Stimulated activated effector memory CD8-positive, alpha-beta T cell treated with anti-CD3 and anti-CD28 coated beads, Interleukin-12 subunit alpha, Interleukin-12 subunit beta, amount 100 ng/mL, for 72 hours (primary cell): ENCODE measurements around the gene HGS.
"Not testable (repeated sequence)": the region's sequence is repeated elsewhere in the genome, so short reads cannot be mapped to it uniquely, and the experiment has no call there.

Experiments used
- ATAC-seq: fragments of 150-1000 bp; cut with Tn5 transposase; 2 replicates; pipeline ENCODE4 v1.10.0; 2021
- DNase-seq, 2 donors: peaks; one replicate each; pipeline ENCODE4 v3.0.0; 2021 to 2022; ENCODE audit warnings: low spot score in 2 of 2
- H3K27ac Mint-ChIP-seq: one replicate; pipeline ENCODE4 v1.8.0; 2022; ENCODE audit warnings: mild to moderate bottlenecking, mixed read lengths
- H3K36me3 Mint-ChIP-seq: one replicate; pipeline ENCODE4 v1.8.0; 2022; ENCODE audit warnings: mild to moderate bottlenecking, mixed read lengths
- H3K4me1 Mint-ChIP-seq: one replicate; pipeline ENCODE4 v1.8.0; 2022; ENCODE audit warnings: mixed read lengths
- H3K4me3 Mint-ChIP-seq: one replicate; pipeline ENCODE4 v1.8.0; 2022; ENCODE audit warnings: mild to moderate bottlenecking, mixed read lengths
- H3K9me3 Mint-ChIP-seq: one replicate; pipeline ENCODE4 v1.8.0; 2022; ENCODE audit warnings: mixed read lengths

HGS gene

DNA sequence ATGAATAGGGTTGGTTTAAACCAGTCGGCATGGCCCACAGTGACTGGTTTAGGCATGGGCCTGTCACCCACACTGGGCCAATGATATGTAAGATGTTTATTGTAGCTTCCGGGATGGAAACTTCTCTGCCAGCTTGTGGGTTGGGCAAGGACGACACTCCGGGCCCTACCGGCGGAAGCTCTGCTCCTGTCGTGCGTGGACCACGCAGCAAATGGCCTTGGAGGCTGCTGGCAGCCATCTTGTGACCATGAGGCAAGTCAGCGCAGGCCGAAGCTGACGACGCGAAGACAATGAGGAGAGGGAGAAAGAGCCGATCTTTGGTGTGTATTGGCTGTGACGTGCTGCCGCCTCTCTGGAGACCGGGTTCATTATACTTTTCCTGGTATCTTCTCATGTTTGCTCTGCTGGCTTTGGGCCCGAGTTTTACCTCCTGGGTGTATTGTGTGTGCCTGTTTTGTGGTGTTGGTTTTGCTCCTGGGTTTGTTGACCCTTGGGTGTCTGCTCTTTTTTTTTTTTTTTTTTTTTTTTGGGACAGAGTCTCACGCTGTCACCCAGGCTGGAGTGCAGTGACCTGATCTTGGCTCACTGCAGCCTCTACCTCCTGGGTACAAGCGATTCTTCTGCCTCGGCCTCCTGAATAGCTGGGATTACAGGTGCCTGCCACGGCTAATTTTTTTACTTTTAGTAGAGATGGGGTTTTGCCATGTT lies 43.7 kb downstream of the HGS start:
- DNase-seq (no peak), ATAC-seq (no peak)
- Mint-ChIP-seq H3K27ac (no peak overlapping the region), H3K36me3 (no peaks in the 10 kb centered on the region), H3K9me3 (no peaks in the 10 kb centered on the region), H3K4me1 (no peaks in the 10 kb centered on the region), H3K4me3 (no peak overlapping the region)

GRCh38 chr17:81733507-81734404 lies 49.9 kb downstream of the HGS start:
- no peak overlapping the region for H3K4me3 Mint-ChIP-seq
- peaks cover 14% of the 10 kb centered on the region for H3K4me1 Mint-ChIP-seq
- no peaks in the 10 kb centered on the region for H3K9me3 Mint-ChIP-seq
- ATAC-seq (peak; percentile 89), DNase-seq (peak; percentile 72 to 86)
- peak overlapping the region; percentile 48 for H3K27ac Mint-ChIP-seq
- no peaks in the 10 kb centered on the region for H3K36me3 Mint-ChIP-seq

DNA sequence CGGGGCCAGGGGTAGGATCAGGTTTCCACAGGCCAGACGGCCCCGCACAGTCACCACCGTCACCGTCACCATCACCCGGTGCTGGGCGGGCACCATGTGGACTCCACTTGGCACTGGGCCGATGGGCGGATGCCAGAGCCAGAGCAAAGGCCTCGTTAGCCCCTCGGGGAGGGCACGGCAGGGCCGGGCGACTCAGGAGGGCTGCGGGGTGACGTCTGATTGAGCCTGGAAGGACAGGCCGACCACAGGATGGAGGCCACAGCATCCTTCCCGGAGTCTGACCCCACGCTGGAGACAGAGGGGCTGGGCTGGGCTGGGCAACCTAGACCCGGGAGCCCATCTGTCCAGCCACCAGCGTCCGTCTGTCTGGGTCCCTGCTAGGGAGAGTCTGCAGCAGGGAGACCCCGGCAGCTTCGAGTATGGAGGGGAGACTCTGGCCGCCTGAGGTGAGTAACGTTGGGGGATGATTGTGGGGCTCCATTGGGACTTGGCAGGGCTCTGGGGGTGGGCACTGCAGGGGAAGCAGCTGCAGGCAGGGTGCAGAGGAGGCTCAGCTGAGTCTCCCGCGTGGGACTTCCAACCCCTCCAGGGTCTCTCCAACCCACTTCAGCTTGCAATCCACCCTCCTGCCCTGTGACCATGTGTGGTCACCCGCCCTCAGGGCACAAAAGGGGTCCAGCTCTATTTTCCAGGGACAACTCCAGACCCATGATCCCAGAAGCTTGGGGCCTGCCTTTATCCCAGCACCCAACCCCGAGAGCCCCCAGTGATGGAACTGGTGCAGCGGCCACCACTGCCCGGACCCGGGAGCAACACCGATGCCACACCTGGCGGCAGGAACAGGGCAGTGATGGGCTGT lies 50.8 kb downstream of the HGS start:
- DNase-seq (no peak), ATAC-seq (no peak)
- peaks cover 14% of the 10 kb centered on the region for H3K4me1 Mint-ChIP-seq
- no peak overlapping the region for H3K27ac Mint-ChIP-seq
- no peak overlapping the region for H3K4me3 Mint-ChIP-seq
- no peaks in the 10 kb centered on the region for H3K36me3 Mint-ChIP-seq
- no peaks in the 10 kb centered on the region for H3K9me3 Mint-ChIP-seq

DNA sequence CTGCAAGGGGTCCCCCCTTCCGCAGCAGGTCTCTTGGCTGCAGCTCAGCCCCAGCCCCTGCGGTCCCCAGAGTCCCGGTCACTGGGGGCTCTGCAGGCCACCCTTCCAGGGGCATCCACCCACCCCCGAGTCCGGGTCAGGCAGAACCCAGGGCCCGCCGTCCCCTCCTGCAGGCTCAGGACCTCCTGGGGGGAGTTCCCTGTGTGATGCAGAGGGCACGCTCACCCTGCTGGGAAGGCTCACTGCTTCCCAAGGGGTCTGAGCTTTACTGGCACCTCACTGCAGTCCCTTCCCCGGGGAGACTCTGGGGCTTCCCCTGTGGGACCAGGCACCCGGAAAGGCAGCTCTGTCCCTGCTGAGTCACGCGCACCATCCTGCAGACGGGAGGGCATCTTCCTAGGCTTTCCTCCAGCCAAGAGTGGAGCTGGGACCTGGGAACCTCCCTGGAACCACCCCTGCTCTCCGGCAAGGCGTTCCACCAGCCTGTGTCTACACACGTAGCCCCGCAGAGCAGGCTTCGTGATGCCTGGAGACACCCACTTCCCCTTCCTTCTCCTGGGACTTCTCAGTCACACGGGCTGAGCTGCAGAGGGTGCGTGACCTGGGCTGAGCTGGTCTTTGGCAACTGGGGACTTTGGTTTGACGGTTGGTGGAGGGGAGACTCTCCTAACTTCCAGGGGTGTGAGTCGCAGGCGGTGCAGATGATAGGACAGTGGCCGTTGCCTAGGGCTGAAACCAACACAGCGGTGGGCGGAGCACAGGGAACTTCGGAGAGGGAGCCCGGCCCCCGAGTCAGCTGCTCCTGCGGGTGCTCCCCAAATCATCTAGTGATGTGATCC lies 51.7 kb downstream of the HGS start:
- H3K4me3 Mint-ChIP-seq = peak overlapping the region; percentile 49

DNA sequence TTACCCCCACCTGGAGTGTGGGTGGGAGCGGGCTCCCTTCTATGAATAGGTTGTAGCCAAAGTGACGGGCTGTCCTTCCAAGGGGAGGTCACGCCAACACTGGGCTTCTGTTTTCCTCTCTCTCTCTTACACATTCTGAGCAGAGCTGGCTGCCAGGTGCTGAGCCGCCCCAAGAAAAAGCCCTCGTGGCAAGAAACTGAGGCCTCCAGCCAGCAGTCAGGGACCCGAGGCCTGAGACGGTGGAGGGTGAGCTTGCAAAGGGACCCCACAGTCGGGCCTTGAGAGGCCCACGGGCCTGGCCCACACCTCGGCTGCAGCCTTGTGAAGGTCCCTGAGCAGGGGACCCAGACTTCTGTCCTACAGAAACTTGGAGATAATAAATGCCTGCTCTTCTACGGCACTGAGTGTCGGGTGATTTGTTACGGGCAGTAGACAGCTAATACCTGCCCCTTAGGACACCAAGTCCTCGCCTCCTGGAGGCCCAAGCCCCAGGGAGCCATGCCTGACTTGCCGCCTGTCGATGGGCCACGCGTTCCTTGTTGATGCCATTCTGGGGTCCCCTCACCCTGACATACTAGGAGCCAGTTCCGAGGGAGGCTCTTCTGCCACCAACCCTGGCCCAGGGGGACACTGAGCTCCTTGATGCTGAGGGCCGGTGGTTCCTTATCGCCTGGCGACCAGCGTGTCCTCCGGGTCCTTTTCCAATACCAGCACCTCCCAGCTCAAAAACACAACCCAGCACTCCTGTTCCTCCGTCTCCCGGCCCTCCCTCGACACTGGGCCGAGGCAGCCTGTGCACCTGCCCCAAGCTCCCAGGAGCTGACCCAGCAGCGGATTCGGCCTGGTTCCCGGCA lies 54.4 kb downstream of the HGS start:
- H3K36me3 Mint-ChIP-seq = no peaks in the 10 kb centered on the region
- no peaks in the 10 kb centered on the region for H3K9me3 Mint-ChIP-seq
- H3K4me3 Mint-ChIP-seq = no peak overlapping the region
- ATAC-seq (no peak), DNase-seq (no peak)
- no peak overlapping the region for H3K27ac Mint-ChIP-seq
- H3K4me1 Mint-ChIP-seq = peaks cover 30% of the 10 kb centered on the region

More for the DNA sequence above, 51.7 kb downstream of the HGS start:
- H3K36me3 Mint-ChIP-seq = no peaks in the 10 kb centered on the region
- peaks cover 14% of the 10 kb centered on the region for H3K4me1 Mint-ChIP-seq
- no peak overlapping the region for H3K27ac Mint-ChIP-seq
- DNase-seq = no peak
- H3K9me3 Mint-ChIP-seq = no peaks in the 10 kb centered on the region
- peak; percentile 41 for ATAC-seq

DNA sequence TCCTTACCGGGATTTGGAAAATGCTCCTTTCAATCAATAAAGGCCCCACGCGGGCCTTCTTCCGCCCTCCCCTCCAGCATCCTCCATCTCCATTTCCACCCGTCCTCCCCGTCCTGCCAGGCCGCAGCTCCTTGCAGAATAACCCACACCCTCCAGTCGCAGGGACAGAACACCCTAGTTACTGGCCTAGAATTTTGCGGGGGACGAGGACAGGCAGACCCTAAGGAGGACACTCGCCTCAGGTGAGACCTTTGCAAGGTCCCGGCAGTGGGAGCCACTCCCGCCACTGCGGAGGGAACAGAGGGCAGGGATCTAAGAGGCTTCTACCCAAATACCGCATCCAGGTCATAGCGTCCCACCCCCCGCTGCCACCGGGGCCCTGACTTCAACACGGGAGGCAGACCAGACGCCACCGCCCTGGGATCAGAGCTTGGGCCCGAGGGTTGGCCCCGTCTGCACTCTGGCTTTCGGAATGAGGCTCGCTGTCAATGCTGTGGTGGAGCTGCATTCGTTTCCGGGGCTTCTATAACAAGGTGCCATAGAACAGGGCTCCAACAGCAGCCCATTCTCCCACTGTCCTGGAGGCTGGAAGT lies 55.1 kb downstream of the HGS start:
- H3K36me3 Mint-ChIP-seq = no peaks in the 10 kb centered on the region
- no peak for ATAC-seq
- peaks cover 23% of the 10 kb centered on the region for H3K4me1 Mint-ChIP-seq
- no peak overlapping the region for H3K4me3 Mint-ChIP-seq
- no peak for DNase-seq
- H3K27ac Mint-ChIP-seq = no peak overlapping the region
- no peaks in the 10 kb centered on the region for H3K9me3 Mint-ChIP-seq

DNA sequence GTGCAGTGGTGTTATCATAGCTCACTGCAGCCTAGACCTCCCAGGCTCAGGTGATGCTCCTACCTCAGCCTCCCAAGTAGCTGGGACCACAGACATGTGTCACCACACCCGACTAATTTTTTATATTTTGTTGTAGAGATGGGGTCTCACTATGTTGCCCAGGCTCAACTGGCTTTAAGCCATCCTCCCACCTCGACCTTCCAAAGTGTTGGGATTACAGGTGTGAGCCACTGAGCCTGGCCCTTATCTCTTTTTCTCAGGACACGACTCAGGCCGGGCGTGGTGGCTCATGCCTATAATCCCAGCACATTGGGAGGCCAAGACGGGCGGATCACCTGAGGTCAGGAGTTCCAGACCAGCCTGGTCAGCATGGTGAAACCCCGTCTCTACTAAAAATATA lies 55.8 kb downstream of the HGS start:
- H3K4me1 Mint-ChIP-seq = peaks cover 22% of the 10 kb centered on the region
- H3K4me3 Mint-ChIP-seq, ATAC-seq, H3K36me3 Mint-ChIP-seq, H3K27ac Mint-ChIP-seq, DNase-seq, H3K9me3 Mint-ChIP-seq: not testable (repeated sequence)

DNA sequence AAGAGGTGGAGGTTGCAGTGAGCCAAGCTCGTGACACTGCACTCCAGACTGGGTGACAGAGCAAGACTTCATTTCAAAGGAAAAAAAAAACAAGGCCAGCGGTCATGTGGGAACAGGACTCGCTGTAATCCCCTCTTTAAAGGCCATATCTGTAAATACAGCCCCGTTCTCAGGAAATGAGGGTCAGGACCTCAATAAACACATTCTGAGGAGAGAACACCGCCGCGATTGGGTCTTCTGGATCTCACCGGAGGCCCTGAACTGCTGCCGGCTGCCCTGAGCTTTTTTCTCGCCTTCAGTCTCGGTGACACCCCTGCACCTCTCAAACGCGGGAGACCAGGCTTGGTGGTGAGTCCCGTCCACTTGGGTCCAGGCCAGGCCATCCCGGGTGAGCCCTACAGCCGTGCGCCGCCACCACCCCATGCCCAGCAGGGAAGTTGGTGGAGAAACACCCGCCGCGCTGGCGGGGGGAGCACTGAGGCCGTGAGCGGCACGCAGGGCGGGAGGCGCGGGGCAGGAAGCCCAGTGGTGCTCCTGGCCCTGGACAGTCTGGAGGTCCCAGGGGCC lies 56.7 kb downstream of the HGS start:
- peaks cover 20% of the 10 kb centered on the region for H3K4me1 Mint-ChIP-seq
- DNase-seq = no peak
- H3K36me3 Mint-ChIP-seq = no peaks in the 10 kb centered on the region
- no peaks in the 10 kb centered on the region for H3K9me3 Mint-ChIP-seq
- peak; percentile 3 for ATAC-seq
- no peak overlapping the region for H3K27ac Mint-ChIP-seq
- no peak overlapping the region for H3K4me3 Mint-ChIP-seq

- no peaks in the 10 kb centered on the region for H3K9me3 Mint-ChIP-seq
- peaks cover 15% of the 10 kb centered on the region for H3K4me1 Mint-ChIP-seq
- no peak overlapping the region for H3K4me3 Mint-ChIP-seq
- ATAC-seq (peak; percentile 44), DNase-seq (no peak)
- H3K36me3 Mint-ChIP-seq = no peaks in the 10 kb centered on the region
- no peak overlapping the region for H3K27ac Mint-ChIP-seq
These were observed 57.3 kb downstream of the HGS start for GRCh38 chr17:81741049-81741593.

DNA sequence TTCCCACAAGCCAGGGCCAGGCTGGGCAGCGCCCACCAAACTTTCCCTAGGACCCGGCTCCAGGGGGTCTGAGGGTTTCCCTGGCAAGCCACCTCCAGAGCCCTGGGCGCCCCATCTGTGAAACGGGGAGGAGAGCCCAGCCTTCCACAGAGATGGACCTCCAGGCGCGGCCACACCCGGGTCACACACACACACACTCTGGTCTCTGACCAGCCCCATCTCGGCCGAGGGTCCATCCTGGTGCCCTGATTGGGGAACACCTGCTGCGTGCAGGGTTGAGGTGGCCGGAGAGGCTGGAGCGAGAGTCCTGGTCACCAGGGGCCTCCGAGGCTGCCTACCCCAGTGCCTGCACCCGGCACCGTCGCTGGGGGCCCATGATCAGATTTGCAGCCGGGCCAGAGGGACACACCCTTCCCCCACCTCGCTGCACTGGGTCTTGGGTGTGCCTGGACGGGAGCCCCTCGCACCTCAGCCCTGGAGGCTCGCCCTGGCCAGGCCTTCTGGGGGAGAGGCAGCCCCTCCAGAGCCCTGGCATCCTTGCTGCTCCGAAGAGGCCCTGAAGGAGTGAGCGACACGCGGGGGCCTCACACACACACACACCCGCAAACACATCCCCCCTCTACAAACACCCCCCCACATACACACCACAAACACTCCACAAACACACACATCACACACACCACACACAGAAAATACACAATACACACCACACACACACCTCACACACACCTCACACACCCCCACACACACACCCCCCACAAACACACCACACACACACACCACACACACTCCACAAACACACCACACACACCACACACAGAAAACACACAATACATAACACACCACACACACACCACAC lies 58.0 kb downstream of the HGS start:
- ATAC-seq = peak; percentile 63

More for the DNA sequence above, 58.0 kb downstream of the HGS start:
- H3K4me1 Mint-ChIP-seq = peaks cover 15% of the 10 kb centered on the region
- no peak overlapping the region for H3K27ac Mint-ChIP-seq
- no peak for DNase-seq
- H3K9me3 Mint-ChIP-seq = no peaks in the 10 kb centered on the region
- H3K36me3 Mint-ChIP-seq = no peaks in the 10 kb centered on the region
- no peak overlapping the region for H3K4me3 Mint-ChIP-seq
